H9 (cell line): ENCODE measurements around the gene F5. TPM values are rescaled to one million over a fixed set of nuclear protein-coding genes. Genes with fewer than 3 reads are reported as not detected.

Source experiments
- DNase-seq: peaks from one replicate; pipeline ENCODE4 v3.0.0-alpha.2; 2017
- H2AFZ ChIP-seq: one replicate; pipeline ENCODE4 v1.6.1; 2013; ENCODE audit warnings: mild to moderate bottlenecking, low read length, control low read depth, moderate library complexity
- H2AK5ac ChIP-seq: 2 replicates; pipeline ENCODE4 v1.6.1; 2013; ENCODE audit warnings: low read length, control low read depth, mixed read lengths; ENCODE audit not compliant: insufficient read length
- H2BK120ac ChIP-seq: one replicate; pipeline ENCODE4 v1.6.1; 2013; ENCODE audit warnings: low read depth, mild to moderate bottlenecking, low read length, control low read depth, inconsistent platforms; ENCODE audit not compliant: poor library complexity, severe bottlenecking
- H2BK12ac ChIP-seq: 2 replicates; pipeline ENCODE4 v1.6.1; 2013; ENCODE audit warnings: low read length, control low read depth, mixed read lengths, low read depth; ENCODE audit not compliant: insufficient read length
- H2BK15ac ChIP-seq: 2 replicates; pipeline ENCODE4 v1.6.1; 2013; ENCODE audit warnings: low read depth, low read length, control low read depth
- H2BK20ac ChIP-seq: one replicate; pipeline ENCODE4 v1.6.1; 2013; ENCODE audit warnings: low read depth, mild to moderate bottlenecking, low read length, control low read depth, inconsistent platforms; ENCODE audit not compliant: poor library complexity, severe bottlenecking
- H2BK5ac ChIP-seq: 2 replicates; pipeline ENCODE4 v1.6.1; 2013; ENCODE audit warnings: low read length, control low read depth, mixed read lengths; ENCODE audit not compliant: insufficient read length
- H3K14ac ChIP-seq: 2 replicates; pipeline ENCODE4 v1.6.1; 2013; ENCODE audit warnings: low read length, control low read depth; ENCODE audit not compliant: insufficient read depth
- H3K18ac ChIP-seq: 2 replicates; pipeline ENCODE4 v1.6.1; 2013; ENCODE audit warnings: low read depth, mild to moderate bottlenecking, mixed read lengths, low read length, control low read depth; ENCODE audit not compliant: insufficient read length
- H3K23ac ChIP-seq: 2 replicates; pipeline ENCODE4 v1.6.1; 2013; ENCODE audit warnings: low read length, control low read depth, mixed read lengths, low read depth; ENCODE audit not compliant: insufficient read length
- H3K23me2 ChIP-seq: 2 replicates; pipeline ENCODE4 v1.6.1; 2013; ENCODE audit warnings: low read depth, mild to moderate bottlenecking, mixed read lengths, low read length, control low read depth; ENCODE audit not compliant: insufficient read length, poor library complexity, severe bottlenecking
- H3K27ac ChIP-seq: 2 replicates; pipeline ENCODE4 v1.5.1; 2013; ENCODE audit warnings: low read length, control low read depth, mixed read lengths, low read depth; ENCODE audit not compliant: insufficient read length
- H3K27me3 ChIP-seq: 2 replicates; pipeline ENCODE4 v1.6.1; 2013; ENCODE audit warnings: low read length, control low read depth, inconsistent platforms; ENCODE audit not compliant: insufficient read depth
- H3K4ac ChIP-seq: 2 replicates; pipeline ENCODE4 v1.6.1; 2013; ENCODE audit warnings: low read depth, mild to moderate bottlenecking, control low read depth, inconsistent platforms, low read length, moderate library complexity
- H3K4me1 ChIP-seq: 2 replicates; pipeline ENCODE4 v1.6.1; 2013; ENCODE audit warnings: low read length, control low read depth, inconsistent platforms; ENCODE audit not compliant: insufficient read depth
- H3K4me2 ChIP-seq: 2 replicates; pipeline ENCODE4 v1.6.1; 2013; ENCODE audit warnings: low read length, control low read depth, mixed read lengths; ENCODE audit not compliant: insufficient read length, insufficient read depth
- H3K56ac ChIP-seq: 2 replicates; pipeline ENCODE4 v1.6.1; 2013; ENCODE audit warnings: low read depth, mild to moderate bottlenecking, mixed read lengths, low read length, control low read depth; ENCODE audit not compliant: insufficient read length
- H3K79me1 ChIP-seq: 2 replicates; pipeline ENCODE4 v1.6.1; 2013; ENCODE audit warnings: low read depth, mild to moderate bottlenecking, moderate library complexity, low read length, control low read depth, inconsistent platforms; ENCODE audit not compliant: insufficient read depth, poor library complexity, severe bottlenecking
- H3K79me2 ChIP-seq: 2 replicates; pipeline ENCODE4 v1.6.1; 2013; ENCODE audit warnings: low read length, control low read depth, inconsistent platforms; ENCODE audit not compliant: insufficient read depth
- H3K9ac ChIP-seq: 2 replicates; pipeline ENCODE4 v1.6.1; 2013; ENCODE audit warnings: low read length, control low read depth, mixed read lengths; ENCODE audit not compliant: insufficient read length; ENCODE audit errors: extremely low read depth
- H3K9me3 ChIP-seq: one replicate; pipeline ENCODE4 v1.6.1; 2013; ENCODE audit warnings: low read depth, low read length, inconsistent platforms; ENCODE audit not compliant: control insufficient read depth
- H3T11ph ChIP-seq: one replicate; pipeline ENCODE4 v1.6.1; 2013; ENCODE audit warnings: mild to moderate bottlenecking, low read length, control low read depth, inconsistent platforms
- H4K20me1 ChIP-seq: one replicate; pipeline ENCODE4 v1.6.1; 2013; ENCODE audit not compliant: control insufficient read depth, insufficient read length, insufficient read depth
- H4K5ac ChIP-seq: 2 replicates; pipeline ENCODE4 v1.6.1; 2013; ENCODE audit warnings: low read depth, mild to moderate bottlenecking, mixed read lengths, low read length, control low read depth; ENCODE audit not compliant: insufficient read length
- H4K8ac ChIP-seq: replicated peaks from 2 replicates; pipeline ENCODE4 v1.6.1; 2013; ENCODE audit warnings: low read length, control low read depth, mixed read lengths, low read depth; ENCODE audit not compliant: insufficient read length
- H4K91ac ChIP-seq: 2 replicates; pipeline ENCODE4 v1.6.1; 2013; ENCODE audit warnings: low read depth, mild to moderate bottlenecking, moderate library complexity, mixed read lengths, low read length, control low read depth; ENCODE audit not compliant: insufficient read length
- H3K27ac Mint-ChIP-seq, 3 experiments: 2 replicates in 2 of 3; 3 replicates in 1 of 3; pipeline ENCODE4 v1.8.0; 2020 to 2021; ENCODE audit warnings: mixed read lengths in 3 of 3, mild to moderate bottlenecking in 1 of 3, moderate library complexity in 1 of 3
- H3K27me3 Mint-ChIP-seq: 2 replicates; pipeline ENCODE4 v1.8.0; 2021; ENCODE audit warnings: low read depth, mild to moderate bottlenecking, moderate library complexity, mixed read lengths
- H3K36me3 Mint-ChIP-seq, 3 experiments: 2 replicates in 2 of 3; 3 replicates in 1 of 3; pipeline ENCODE4 v1.8.0; 2020 to 2021; ENCODE audit warnings: low read depth in 3 of 3, mixed read lengths in 3 of 3; ENCODE audit not compliant: insufficient read depth in 1 of 3
- H3K4me1 Mint-ChIP-seq, 2 experiments: 2 replicates each; pipeline ENCODE4 v1.8.0; 2020; ENCODE audit warnings: mixed read lengths in 2 of 2
- H3K4me3 Mint-ChIP-seq, 2 experiments: 2 replicates in 1 of 2; 3 replicates in 1 of 2; pipeline ENCODE4 v1.8.0; 2020 to 2021; ENCODE audit warnings: mild to moderate bottlenecking in 2 of 2, mixed read lengths in 2 of 2, moderate library complexity in 1 of 2
- H3K9me3 Mint-ChIP-seq, 2 experiments: 2 replicates in 1 of 2; 3 replicates in 1 of 2; pipeline ENCODE4 v1.8.0; 2020; ENCODE audit warnings: mild to moderate bottlenecking in 2 of 2, mixed read lengths in 2 of 2, moderate library complexity in 1 of 2
- CTCF ChIP-seq: fragments of 200-600 bp; sonication (generic); conservative IDR thresholded peaks from 3 replicates; pipeline ENCODE4 v1.8.0; 2021; ENCODE audit warnings: antibody characterized with exemption, mild to moderate bottlenecking
- total RNA-seq: library from RNA; stranded (reverse); gene quantifications from 2 replicates; pipeline ENCODE4 v1.2.1, GENCODE V29; 2021

Gene F5
- total RNA-seq, 1 experiment from 2014 or later: 0.04 TPM

GRCh38 chr1:169523904-169524303 is 62.4 kb downstream of the F5 start:
- H3K27ac Mint-ChIP-seq: no peak overlapping the region
- no peak for TF ChIP-seq CTCF

More at GRCh38 chr1:169523904-169524303, 62.4 kb downstream of the F5 start:
- Histone ChIP-seq H2AK5ac (no peak overlapping the region), H2AFZ (no peak overlapping the region), H3K27me3 (no peaks in the 10 kb centered on the region), H3K4ac (no peak overlapping the region), H3K27ac (no peak overlapping the region), H3T11ph (no peak overlapping the region), H4K20me1 (no peaks in the 10 kb centered on the region), H3K18ac (no peak overlapping the region), H2BK12ac (no peak overlapping the region), H2BK15ac (no peak overlapping the region), H2BK20ac (no peak overlapping the region), H3K4me2 (no peak overlapping the region), H2BK120ac (no peak overlapping the region), H4K91ac (no peak overlapping the region), H3K23me2 (no peaks in the 10 kb centered on the region), H3K9me3 (no peaks in the 10 kb centered on the region), H4K8ac (no peak overlapping the region), H3K9ac (no peak overlapping the region), H4K5ac (no peak overlapping the region), H3K23ac (no peak overlapping the region), H2BK5ac (no peak overlapping the region), H3K79me1 (no peaks in the 10 kb centered on the region), H3K56ac (no peak overlapping the region), H3K14ac (no peak overlapping the region), H3K4me1 (peaks cover 6% of the 10 kb centered on the region; the same call in 1 of the 2 replicates), H3K79me2 (no peaks in the 10 kb centered on the region)
- peaks cover 12 to 25% of the 10 kb centered on the region in 2 experiments for H3K4me1 Mint-ChIP-seq
- no peaks in the 10 kb centered on the region for H3K27me3 Mint-ChIP-seq
- no peak overlapping the region for H3K4me3 Mint-ChIP-seq
- no peaks in the 10 kb centered on the region for H3K9me3 Mint-ChIP-seq
- no peak for DNase-seq
- no peaks in the 10 kb centered on the region for H3K36me3 Mint-ChIP-seq
